IMR-90 (cell line): ENCODE data around the gene CD99L2. TPM values are rescaled to one million over a fixed set of nuclear protein-coding genes. Genes with fewer than 3 reads are reported as not detected.

Experiments used
- ATAC-seq: fragments of 200-7000 bp; cut with Tn5 transposase; 2 replicates; pipeline ENCODE4 v1.9.1; 2020; ENCODE audit warnings: low read depth, mild to moderate bottlenecking, moderate library complexity
- BruUV-seq: library from RNA; stranded (reverse); fragments of 400-500 nt; replicated peaks from 2 replicates; lab custom pipeline; 2021; lab: Mats Ljungman, UMichigan
- CTCF ChIA-PET: fragments of 300-600 bp; formaldehyde crosslinking; extraction: SDS; loops from one replicate; lab custom pipeline; 2021; ENCODE audit warnings: antibody characterized with exemption; lab: Yijun Ruan, JAX
- POLR2A ChIA-PET: fragments of 300-600 bp; sonication (Branson Sonifier 250); formaldehyde crosslinking; loops from one replicate; lab custom pipeline; 2022; ENCODE audit warnings: antibody characterized with exemption; ENCODE audit not compliant: unreplicated experiment; lab: Charles Lee
- DNase-seq: peaks from one replicate; pipeline ENCODE4 v3.0.0; 2013
- H2AFZ ChIP-seq: replicated peaks from 2 replicates; pipeline ENCODE3; 2013; ENCODE audit warnings: low read length, mild to moderate bottlenecking; ENCODE audit not compliant: poor library complexity
- H2AK5ac ChIP-seq: 2 replicates; pipeline ENCODE4 v1.6.1; 2013; ENCODE audit warnings: low read depth, low read length, inconsistent platforms
- H2AK9ac ChIP-seq: replicated peaks from 2 replicates; pipeline ENCODE3; 2013; ENCODE audit warnings: mild to moderate bottlenecking, low read depth, low read length, moderate library complexity; ENCODE audit not compliant: poor library complexity
- H2BK120ac ChIP-seq: 2 replicates; pipeline ENCODE4 v1.6.1; 2013; ENCODE audit warnings: low read depth, low read length, inconsistent platforms
- H2BK15ac ChIP-seq: 3 replicates; pipeline ENCODE4 v1.6.1; 2013; ENCODE audit warnings: low read depth, low read length, inconsistent platforms
- H2BK20ac ChIP-seq: 2 replicates; pipeline ENCODE4 v1.6.1; 2013; ENCODE audit warnings: low read depth, mild to moderate bottlenecking, inconsistent platforms, low read length, moderate library complexity
- H2BK5ac ChIP-seq: 2 replicates; pipeline ENCODE4 v1.6.1; 2013; ENCODE audit warnings: mild to moderate bottlenecking, low read depth, low read length, inconsistent platforms; ENCODE audit not compliant: poor library complexity, severe bottlenecking
- H3K14ac ChIP-seq: replicated peaks from 2 replicates; pipeline ENCODE4 v1.6.1; 2013; ENCODE audit warnings: low read depth, low read length, inconsistent platforms
- H3K18ac ChIP-seq: 2 replicates; pipeline ENCODE4 v1.6.1; 2013; ENCODE audit warnings: low read depth, low read length, control low read depth
- H3K23ac ChIP-seq: 2 replicates; pipeline ENCODE4 v1.6.1; 2013; ENCODE audit warnings: low read depth, low read length, inconsistent platforms
- H3K27ac ChIP-seq: 2 replicates; pipeline ENCODE4 v1.5.1; 2013; ENCODE audit warnings: mild to moderate bottlenecking, control low read depth, low read length; ENCODE audit not compliant: insufficient read depth
- H3K27me3 ChIP-seq: 2 replicates; pipeline ENCODE4 v1.6.1; 2013; ENCODE audit warnings: low read length; ENCODE audit not compliant: control insufficient read depth, insufficient read depth
- H3K36me3 ChIP-seq: 2 replicates; pipeline ENCODE4 v1.6.1; 2013; ENCODE audit warnings: low read length, mixed read lengths; ENCODE audit not compliant: control insufficient read depth, insufficient read depth
- H3K4ac ChIP-seq: 2 replicates; pipeline ENCODE4 v1.6.1; 2013; ENCODE audit warnings: low read depth, low read length, inconsistent platforms
- H3K4me1 ChIP-seq: 2 replicates; pipeline ENCODE4 v1.6.1; 2013; ENCODE audit warnings: low read length, mixed read lengths; ENCODE audit not compliant: control insufficient read depth, insufficient read depth
- H3K4me2 ChIP-seq: 2 replicates; pipeline ENCODE4 v1.6.1; 2013; ENCODE audit warnings: low read depth, mild to moderate bottlenecking, control low read depth, low read length, moderate library complexity
- H3K4me3 ChIP-seq: 2 replicates; pipeline ENCODE4 v1.5.1; 2013; ENCODE audit warnings: low read depth, mild to moderate bottlenecking, control low read depth, low read length, moderate library complexity; ENCODE audit not compliant: insufficient read depth
- H3K56ac ChIP-seq: 2 replicates; pipeline ENCODE4 v1.6.1; 2013; ENCODE audit warnings: low read length, inconsistent platforms; ENCODE audit not compliant: insufficient read depth; ENCODE audit errors: extremely low read depth
- H3K79me1 ChIP-seq, 2 experiments: 2 replicates each; pipeline ENCODE4 v1.6.1; 2013; ENCODE audit warnings: low read length in 2 of 2, inconsistent platforms in 1 of 2, low read depth in 1 of 2
- H3K9ac ChIP-seq: 2 replicates; pipeline ENCODE4 v1.6.1; 2013; ENCODE audit warnings: low read depth, low read length, control low read depth
- H3K9me1 ChIP-seq: 2 replicates; pipeline ENCODE4 v1.6.1; 2013; ENCODE audit warnings: low read length, inconsistent platforms; ENCODE audit not compliant: insufficient read depth
- H3K9me3 ChIP-seq: 2 replicates; pipeline ENCODE4 v1.6.1; 2013; ENCODE audit warnings: low read length; ENCODE audit not compliant: control insufficient read depth, insufficient read depth
- H4K20me1 ChIP-seq: 2 replicates; pipeline ENCODE4 v1.6.1; 2013; ENCODE audit warnings: low read length, inconsistent platforms; ENCODE audit not compliant: insufficient read depth
- H4K5ac ChIP-seq: 2 replicates; pipeline ENCODE4 v1.6.1; 2013; ENCODE audit warnings: mild to moderate bottlenecking, low read depth, low read length, control low read depth
- H4K8ac ChIP-seq, 2 experiments: 2 replicates each; pipeline ENCODE4 v1.6.1; 2013; ENCODE audit warnings: low read depth in 2 of 2, low read length in 2 of 2, control low read depth in 1 of 2, inconsistent platforms in 1 of 2
- H4K91ac ChIP-seq: 2 replicates; pipeline ENCODE4 v1.6.1; 2013; ENCODE audit warnings: low read depth, low read length, inconsistent platforms; ENCODE audit not compliant: insufficient read depth
- BHLHE40 ChIP-seq: fragments of 150-350 bp; IDR thresholded peaks from 2 replicates; pipeline ENCODE4 v1.6.1; 2016; ENCODE audit warnings: mild to moderate bottlenecking, low read depth, low read length
- CEBPB ChIP-seq: IDR thresholded peaks from 2 replicates; pipeline ENCODE4 v1.6.1; 2012; ENCODE audit warnings: low read depth, low read length, improper control_type of control experiment
- CHD1 ChIP-seq: IDR thresholded peaks from 2 replicates; pipeline ENCODE4 v1.6.1; 2012; ENCODE audit warnings: low read depth, low read length, improper control_type of control experiment
- FOS ChIP-seq: fragments of 150-350 bp; IDR thresholded peaks from 2 replicates; pipeline ENCODE4 v1.6.1; 2016; ENCODE audit warnings: low read depth, low read length
- MAFK ChIP-seq: IDR thresholded peaks from 2 replicates; pipeline ENCODE4 v1.6.1; 2012; ENCODE audit warnings: low read depth, low read length, improper control_type of control experiment
- MAZ ChIP-seq: IDR thresholded peaks from 2 replicates; pipeline ENCODE4 v1.6.1; 2012; ENCODE audit warnings: low read depth, mild to moderate bottlenecking, low read length, improper control_type of control experiment, moderate library complexity, borderline replicate concordance
- MXI1 ChIP-seq: IDR thresholded peaks from 2 replicates; pipeline ENCODE4 v1.6.1; 2012; ENCODE audit warnings: low read depth, mild to moderate bottlenecking, low read length, moderate library complexity, borderline replicate concordance
- NFE2L2 ChIP-seq: fragments of 150-350 bp; IDR thresholded peaks from 2 replicates; pipeline ENCODE4 v1.6.1; 2016; ENCODE audit warnings: low read depth, mild to moderate bottlenecking, low read length
- POLR2A ChIP-seq: IDR thresholded peaks from 2 replicates; pipeline ENCODE4 v1.6.1; 2012; ENCODE audit warnings: mild to moderate bottlenecking, low read depth, low read length
- RAD21 ChIP-seq: IDR thresholded peaks from 2 replicates; pipeline ENCODE4 v1.6.1; 2012; ENCODE audit warnings: low read length, improper control_type of control experiment
- RCOR1 ChIP-seq: IDR thresholded peaks from 2 replicates; pipeline ENCODE4 v1.6.1; 2012; ENCODE audit warnings: mild to moderate bottlenecking, low read length, improper control_type of control experiment; ENCODE audit not compliant: insufficient replicate concordance
- RFX5 ChIP-seq: IDR thresholded peaks from 2 replicates; pipeline ENCODE4 v1.8.0; 2012; ENCODE audit warnings: low read depth, mild to moderate bottlenecking, low read length, moderate library complexity
- SMC3 ChIP-seq: fragments of 150-350 bp; IDR thresholded peaks from 2 replicates; pipeline ENCODE4 v1.6.1; 2016; ENCODE audit warnings: low read depth, mild to moderate bottlenecking, antibody characterized with exemption, low read length, moderate library complexity
- WGBS, 2 experiments: methylation state at CpG; one replicate each; pipeline versions ENCODE4 v1.1.5 to v1.1.7; 2013; ENCODE audit warnings: missing lambda C conversion rate in 2 of 2; ENCODE audit not compliant: insufficient read length in 1 of 2; ENCODE audit errors: extremely low coverage in 2 of 2; 5-methylcytosine and 5-hydroxymethylcytosine counted together
- dilution Hi-C: fragments of 300-500 bp; cut with HindIII; formaldehyde crosslinking; loops from one replicate; pipeline ENCODE4 v1.14.3; 2018; ENCODE audit warnings: low sequenced_read_pairs; ENCODE audit not compliant: unreplicated experiment
- in situ Hi-C: fragments of 300-500 bp; cut with MboI; formaldehyde crosslinking; loops from 3 replicates; pipeline ENCODE4 v1.14.3; 2019; ENCODE audit warnings: low sequenced_read_pairs, inconsistent platforms, mixed read lengths
- intact Hi-C: fragments of 100-400 bp; cut with micrococcal nuclease; formaldehyde crosslinking; loops from 2 replicates; pipeline ENCODE4 v1.10.0; 2022
- polyA plus RNA-seq, 3 experiments: library from polyadenylated mRNA; depleted of rRNA; stranded (reverse); fragments of >200 nt; gene quantifications; 2 replicates each; pipeline ENCODE4 v1.2.3, GENCODE V29; 2012; ENCODE audit warnings: low replicate concordance in 1 of 3
- total RNA-seq: library from RNA; depleted of rRNA; stranded (reverse); fragments of >200 nt; gene quantifications from 2 replicates; pipeline ENCODE4 v1.2.3, GENCODE V29; 2012
- TF ChIP-seq, protein P1 (sequence below): conservative IDR thresholded peaks from 2 replicates; pipeline ENCODE4 v1.5.1; 2012; ENCODE audit warnings: mild to moderate bottlenecking, low read depth, low read length, improper control_type of control experiment
- TF ChIP-seq, protein P2 (sequence below): fragments of 150-350 bp; IDR thresholded peaks from 2 replicates; pipeline ENCODE4 v1.6.1; 2016; ENCODE audit warnings: low read depth, mild to moderate bottlenecking, low read length, moderate library complexity, borderline replicate concordance
- TF ChIP-seq, protein P3 (sequence below): fragments of 150-350 bp; IDR thresholded peaks from 2 replicates; pipeline ENCODE4 v1.6.1; 2017; ENCODE audit warnings: mild to moderate bottlenecking, antibody characterized with exemption, low read length, low read depth

Gene CD99L2
- total and polyA plus RNA-seq, 2 of the 4 experiments (the other 2 are of a cell fraction) = 17.4 to 41.4 TPM

DNA sequence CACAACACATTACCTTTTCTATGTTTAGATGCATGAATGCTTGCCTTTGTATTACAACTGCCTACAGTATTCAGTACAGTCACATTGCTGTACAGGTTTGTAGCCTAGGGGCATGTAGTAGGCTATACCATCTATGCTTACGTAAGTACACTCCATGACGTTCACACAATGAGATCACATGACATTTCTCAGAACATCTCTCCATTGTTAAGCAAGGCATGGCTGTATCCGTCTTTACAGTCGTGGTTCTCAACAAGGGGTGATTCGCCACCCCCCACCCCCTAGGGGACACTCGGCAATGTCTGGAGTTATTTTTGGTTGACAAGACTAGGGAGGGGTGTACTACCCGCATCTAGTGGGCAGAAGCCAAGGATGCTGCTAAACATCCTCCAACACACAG, 12.1 kb downstream of the CD99L2 start:
- Histone ChIP-seq H3K23ac (no peak overlapping the region), H3K18ac (no peak overlapping the region), H3K56ac (no peak overlapping the region), H2AK9ac (no peak overlapping the region), H2AK5ac (no peak overlapping the region), H4K5ac (no peak overlapping the region), H3K4me2 (no peak overlapping the region), H3K4me1 (no peaks in the 10 kb centered on the region), H3K9ac (no peak overlapping the region), H2BK20ac (no peak overlapping the region), H3K36me3 (no peaks in the 10 kb centered on the region), H3K4ac (no peak overlapping the region), H3K4me3 (no peak overlapping the region), H2AFZ (no peak overlapping the region), H3K14ac (no peak overlapping the region), H2BK120ac (no peak overlapping the region), H3K9me3 (no peaks in the 10 kb centered on the region), H3K79me1 (peaks cover 0 to 17% of the 10 kb centered on the region in 2 experiments; a peak in 3 of 4 replicates), H3K27ac (no peak overlapping the region), H2BK5ac (no peak overlapping the region), H4K8ac (no peak overlapping the region), H4K20me1 (peaks cover 6% of the 10 kb centered on the region; the same call in 1 of the 2 replicates), H3K27me3 (no peaks in the 10 kb centered on the region), H2BK15ac (no peak overlapping the region), H4K91ac (no peak overlapping the region), H3K9me1 (no peaks in the 10 kb centered on the region)
- no CpG with 5 or more reads among the region's 7 CpGs for WGBS, 2 experiments
- no TSS peak for BruUV-seq
- DNase-seq (no peak), ATAC-seq (no peak)
- ChIA-PET CTCF (no interaction called here), POLR2A (no interaction called here)
- dilution Hi-C loops = no loop called here
- TF ChIP-seq MAZ (no peak), NFE2L2 (no peak), BHLHE40 (no peak), MXI1 (no peak), CEBPB (no peak), RCOR1 (no peak), MAFK (no peak), RAD21 (no peak), RFX5 (no peak), POLR2A (no peak), CHD1 (no peak), FOS (no peak), SMC3 (no peak)
- TF ChIP-seq, protein P1, sequence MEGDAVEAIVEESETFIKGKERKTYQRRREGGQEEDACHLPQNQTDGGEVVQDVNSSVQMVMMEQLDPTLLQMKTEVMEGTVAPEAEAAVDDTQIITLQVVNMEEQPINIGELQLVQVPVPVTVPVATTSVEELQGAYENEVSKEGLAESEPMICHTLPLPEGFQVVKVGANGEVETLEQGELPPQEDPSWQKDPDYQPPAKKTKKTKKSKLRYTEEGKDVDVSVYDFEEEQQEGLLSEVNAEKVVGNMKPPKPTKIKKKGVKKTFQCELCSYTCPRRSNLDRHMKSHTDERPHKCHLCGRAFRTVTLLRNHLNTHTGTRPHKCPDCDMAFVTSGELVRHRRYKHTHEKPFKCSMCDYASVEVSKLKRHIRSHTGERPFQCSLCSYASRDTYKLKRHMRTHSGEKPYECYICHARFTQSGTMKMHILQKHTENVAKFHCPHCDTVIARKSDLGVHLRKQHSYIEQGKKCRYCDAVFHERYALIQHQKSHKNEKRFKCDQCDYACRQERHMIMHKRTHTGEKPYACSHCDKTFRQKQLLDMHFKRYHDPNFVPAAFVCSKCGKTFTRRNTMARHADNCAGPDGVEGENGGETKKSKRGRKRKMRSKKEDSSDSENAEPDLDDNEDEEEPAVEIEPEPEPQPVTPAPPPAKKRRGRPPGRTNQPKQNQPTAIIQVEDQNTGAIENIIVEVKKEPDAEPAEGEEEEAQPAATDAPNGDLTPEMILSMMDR = no peak
- TF ChIP-seq, protein P2, sequence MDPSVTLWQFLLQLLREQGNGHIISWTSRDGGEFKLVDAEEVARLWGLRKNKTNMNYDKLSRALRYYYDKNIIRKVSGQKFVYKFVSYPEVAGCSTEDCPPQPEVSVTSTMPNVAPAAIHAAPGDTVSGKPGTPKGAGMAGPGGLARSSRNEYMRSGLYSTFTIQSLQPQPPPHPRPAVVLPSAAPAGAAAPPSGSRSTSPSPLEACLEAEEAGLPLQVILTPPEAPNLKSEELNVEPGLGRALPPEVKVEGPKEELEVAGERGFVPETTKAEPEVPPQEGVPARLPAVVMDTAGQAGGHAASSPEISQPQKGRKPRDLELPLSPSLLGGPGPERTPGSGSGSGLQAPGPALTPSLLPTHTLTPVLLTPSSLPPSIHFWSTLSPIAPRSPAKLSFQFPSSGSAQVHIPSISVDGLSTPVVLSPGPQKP = no peak
- TF ChIP-seq, protein P3, sequence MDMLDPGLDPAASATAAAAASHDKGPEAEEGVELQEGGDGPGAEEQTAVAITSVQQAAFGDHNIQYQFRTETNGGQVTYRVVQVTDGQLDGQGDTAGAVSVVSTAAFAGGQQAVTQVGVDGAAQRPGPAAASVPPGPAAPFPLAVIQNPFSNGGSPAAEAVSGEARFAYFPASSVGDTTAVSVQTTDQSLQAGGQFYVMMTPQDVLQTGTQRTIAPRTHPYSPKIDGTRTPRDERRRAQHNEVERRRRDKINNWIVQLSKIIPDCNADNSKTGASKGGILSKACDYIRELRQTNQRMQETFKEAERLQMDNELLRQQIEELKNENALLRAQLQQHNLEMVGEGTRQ = no peak
- in situ Hi-C loops = no loop called here
- intact Hi-C loops = no loop called here
